ENCODE data around the gene MRPL52. TPM values are rescaled to one million over a fixed set of nuclear protein-coding genes. Genes with fewer than 3 reads are reported as not detected.
"Not testable (repeated sequence)": the region's sequence is repeated elsewhere in the genome, so short reads cannot be mapped to it uniquely, and the experiment has no call there.

The MRPL52 gene
- polyA plus RNA-seq, 2 of the 4 experiments (the other 2 are of a cell fraction): 116 to 172 TPM

- ChIA-PET POLR2A (interaction anchor here (0.5 to 1.1 kb wide), 2 partner anchors 29 to 30 kb away, joined by 3 to 8 read pairs; no protein-coding TSS in a partner anchor), CTCF (interaction anchor here (0.5 to 9.9 kb wide), 78 partner anchors 13 to 1833 kb away, joined by 3 to 259 read pairs (median 5); partner anchors contain the start of genes DAD1, LRP10, MMP14 and MRPL52)
- Histone ChIP-seq H3K4me2 (peak overlapping the region; percentile 98), H3K4me1 (peaks cover 4% of the 10 kb centered on the region; the same call in 2 of the 3 replicates), H3K27ac (peak overlapping the region; percentile 91 to 98), H3K4me3 (peak overlapping the region; percentile 57), H3K9me3 (no peaks in the 10 kb centered on the region)
- no peak for FAIRE-seq
- 2% methylated on average over 16 of the region's 20 CpGs for WGBS (ENCODE audit: missing lambda C conversion rate)
- TF ChIP-seq FOSL2 (IDR thresholded peaks at IDR 0.05): no peak
- no peak for TF ChIP-seq FOSL2 (CRISPR knock-in tag; IDR thresholded peaks at IDR 0.05)
- TF ChIP-seq CEBPB (IDR thresholded peaks at IDR 0.05): no peak
- peak; percentile 92 for TF ChIP-seq CTCF (IDR thresholded peaks at IDR 0.05)
- no peak for TF ChIP-seq MAFK (IDR thresholded peaks at IDR 0.05; ENCODE audit: partially characterized antibody)
- TF ChIP-seq GATA3 (IDR thresholded peaks at IDR 0.05; ENCODE audit: borderline replicate concordance): no peak
- peak; percentile 91 to 97 for TF ChIP-seq RAD21 (conservative IDR thresholded peaks at IDR 0.05 in 1 of 2, IDR thresholded peaks at IDR 0.05 in 1 of 2)
- no peak for TF ChIP-seq POLR2A (IDR thresholded peaks at IDR 0.05; ENCODE audit: low read length)
- TF ChIP-seq CHD2 (IDR thresholded peaks at IDR 0.05; ENCODE audit: low read length, partially characterized antibody): no peak
- TF ChIP-seq MYC (IDR thresholded peaks at IDR 0.05; ENCODE audit: borderline replicate concordance, low read length): peak; percentile 56; the same call in 1 of the 2 replicates
- no peak for TF ChIP-seq FOSB (CRISPR knock-in tag; IDR thresholded peaks at IDR 0.05)
- TF ChIP-seq SMC3 (IDR thresholded peaks at IDR 0.05): peak; percentile 92
- TF ChIP-seq ZC3H11A (IDR thresholded peaks at IDR 0.05): no peak
- no peak for TF ChIP-seq HEYL (CRISPR knock-in tag; IDR thresholded peaks at IDR 0.05)
- no peak for TF ChIP-seq ZSCAN20 (CRISPR knock-in tag; IDR thresholded peaks at IDR 0.05)
- no peak for TF ChIP-seq E2F6 (IDR thresholded peaks at IDR 0.05; ENCODE audit: borderline replicate concordance, low read depth)
- peak; percentile 60; the same call in 1 of the 2 replicates for TF ChIP-seq KDM5A (IDR thresholded peaks at IDR 0.05)
- TF ChIP-seq MAX (IDR thresholded peaks at IDR 0.05): peak; percentile 66
- TF ChIP-seq BHLHE40 (IDR thresholded peaks at IDR 0.05; ENCODE audit: low read depth, low read length): no peak
- peak; percentile 91 to 96 for ATAC-seq
- peak; percentile 70 to 82 for DNase-seq (ENCODE audit: low read depth in 1 of 2, low spot score in 1 of 2)
Measured at GRCh38 chr14:22852940-22853767, 23.5 kb downstream of the MRPL52 start.

GRCh38 chr14:22854296-22854695 is 24.6 kb downstream of the MRPL52 start:
- H3K4me1 ChIP-seq; H3K4me2 ChIP-seq; H3K27ac ChIP-seq; POLR2A ChIA-PET; FAIRE-seq; H3K9me3 ChIP-seq; DNase-seq (ENCODE audit: low read depth in 1 of 2, low spot score in 1 of 2); ATAC-seq; H3K4me3 ChIP-seq: not testable (repeated sequence)
- 90% methylated on average over 11 of the region's 11 CpGs for WGBS (ENCODE audit: missing lambda C conversion rate)
- CTCF ChIA-PET: interaction anchor here (0.6 to 9.9 kb wide), 43 partner anchors 12 to 316 kb away, joined by 3 to 259 read pairs (median 9); partner anchors contain the start of genes DAD1, LRP10, MMP14 and MRPL52

Measured in A549 (cell line).